Right lobe of liver (tissue), 4 donors: ENCODE results near the gene BCO2.

Experiments
- CTCF ChIP-seq, 4 donors: fragments of 200-600 bp in 3 of 4; fragments of 450-650 bp in 1 of 4; IDR thresholded peaks; one replicate each; pipeline versions ENCODE4 v1.5.1 to v1.8.0; 2016 to 2022; ENCODE audit warnings: antibody characterized with exemption in 4 of 4, mild to moderate bottlenecking in 2 of 4
- POLR2A ChIP-seq: fragments of 450-650 bp; IDR thresholded peaks from one replicate; pipeline ENCODE4 v1.6.1; 2017; ENCODE audit warnings: antibody characterized with exemption, mild to moderate bottlenecking
- donor health status: DM: no; HTN: no; CAD: no.
- donor health status: DM: no; HTN: no; CAD: no.
- donor health status: DM: no; HTN: yes; CAD: no.

- TF ChIP-seq CTCF (IDR thresholded peaks at IDR 0.05) (no peak), POLR2A (no peak)
These were observed 56.6 kb downstream of the BCO2 start for GRCh38 chr11:112231952-112232351.
